Left renal pelvis (tissue), 4 donors: Measurements from ENCODE around the gene HSPD1. TPM values are rescaled to one million over a fixed set of nuclear protein-coding genes. Genes with fewer than 3 reads are reported as not detected.

ENCODE experiments used
- DNase-seq, 4 donors: peaks; one replicate each; pipeline ENCODE4 v3.0.0-alpha.2; 2013; ENCODE audit warnings: low read depth in 4 of 4, low spot score in 3 of 4
- polyA plus RNA-seq, 4 donors: library from polyadenylated mRNA; unstranded; fragments of 120-200 nt; gene quantifications; one replicate each; pipeline ENCODE4 v1.2.1, GENCODE V29; 2013; ENCODE audit not compliant: insufficient read length in 4 of 4

Gene HSPD1
- 100 to 1,000 TPM; 296 to 683 (median 597) TPM for polyA plus RNA-seq

DNA sequence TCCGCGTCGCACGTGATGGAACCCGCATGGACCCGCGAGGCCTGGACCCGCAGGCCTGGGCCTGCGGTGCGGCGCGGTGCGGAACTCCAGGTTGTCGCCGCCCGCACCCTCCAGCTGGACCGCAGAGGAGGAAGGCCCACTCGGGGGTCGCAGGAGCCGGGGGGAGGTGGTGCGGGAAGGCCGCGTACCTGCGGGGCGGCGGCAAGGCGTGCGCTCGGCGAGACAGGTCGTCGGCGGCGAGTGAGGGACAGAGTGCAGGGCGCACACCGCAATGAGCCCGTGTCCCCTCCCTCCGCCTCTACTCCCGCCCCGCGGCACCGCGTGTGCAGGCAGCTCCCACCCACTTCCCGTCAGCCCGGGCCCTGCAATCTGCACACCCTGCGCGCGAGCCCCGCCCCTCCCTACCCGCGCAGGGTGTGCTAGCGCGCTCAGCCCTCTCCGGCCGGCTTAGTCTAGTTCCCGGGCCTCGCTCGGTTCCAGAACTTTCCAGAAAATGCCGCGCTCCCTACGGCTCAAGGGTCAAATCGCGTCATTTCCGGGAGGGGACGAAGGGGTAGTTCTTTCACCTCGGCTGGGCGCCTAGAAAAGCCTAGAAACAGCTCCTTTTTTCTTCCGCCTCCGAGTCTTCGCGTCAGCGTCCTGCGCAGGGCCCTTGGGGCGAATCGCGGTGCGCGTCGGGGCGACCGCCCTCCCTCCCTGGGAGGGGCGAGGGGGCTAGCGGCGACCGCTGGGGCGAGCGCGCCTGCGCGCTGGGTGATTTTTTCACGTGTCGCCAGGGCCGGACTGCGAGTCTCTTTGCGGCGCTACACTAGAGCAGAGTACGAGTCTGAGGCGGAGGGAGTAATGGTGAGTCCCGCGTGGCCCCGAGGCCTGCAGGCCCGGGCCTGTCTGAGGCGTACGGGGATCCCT lies at the start of gene HSPD1, which contains the start of gene HSPE1:
Gene HSPD1 (minus strand): TSS at position 247 of the 909 bp plus-strand sequence. CDS start 992 bp downstream, outside the sequence.
Gene HSPE1 (plus strand): TSS at position 786 of the 909 bp plus-strand sequence. CDS start 58 bp downstream, at position 844.
- DNase-seq = peak; percentile 99 to 100 (median 100)

DNA sequence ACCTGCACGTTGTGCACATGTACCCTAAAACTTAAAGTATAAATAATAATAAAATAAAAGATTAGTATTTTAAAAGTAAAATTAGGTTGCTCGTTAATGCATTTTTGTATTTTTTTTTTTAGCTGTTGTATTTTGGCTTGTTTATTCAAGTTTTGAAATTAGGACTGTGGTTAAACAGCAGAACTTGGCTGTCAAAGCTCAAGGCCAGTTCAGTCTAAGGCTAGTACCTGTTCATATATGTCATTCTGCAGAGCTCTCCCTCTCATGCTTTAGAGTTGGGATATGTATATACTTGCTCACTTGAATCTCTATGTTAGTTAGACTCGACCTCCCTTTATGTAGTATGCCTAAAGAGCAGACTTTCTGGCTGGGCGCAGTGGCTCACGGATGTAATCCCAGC lies 48.9 kb upstream of the HSPD1 start:
- no peak for DNase-seq

DNA sequence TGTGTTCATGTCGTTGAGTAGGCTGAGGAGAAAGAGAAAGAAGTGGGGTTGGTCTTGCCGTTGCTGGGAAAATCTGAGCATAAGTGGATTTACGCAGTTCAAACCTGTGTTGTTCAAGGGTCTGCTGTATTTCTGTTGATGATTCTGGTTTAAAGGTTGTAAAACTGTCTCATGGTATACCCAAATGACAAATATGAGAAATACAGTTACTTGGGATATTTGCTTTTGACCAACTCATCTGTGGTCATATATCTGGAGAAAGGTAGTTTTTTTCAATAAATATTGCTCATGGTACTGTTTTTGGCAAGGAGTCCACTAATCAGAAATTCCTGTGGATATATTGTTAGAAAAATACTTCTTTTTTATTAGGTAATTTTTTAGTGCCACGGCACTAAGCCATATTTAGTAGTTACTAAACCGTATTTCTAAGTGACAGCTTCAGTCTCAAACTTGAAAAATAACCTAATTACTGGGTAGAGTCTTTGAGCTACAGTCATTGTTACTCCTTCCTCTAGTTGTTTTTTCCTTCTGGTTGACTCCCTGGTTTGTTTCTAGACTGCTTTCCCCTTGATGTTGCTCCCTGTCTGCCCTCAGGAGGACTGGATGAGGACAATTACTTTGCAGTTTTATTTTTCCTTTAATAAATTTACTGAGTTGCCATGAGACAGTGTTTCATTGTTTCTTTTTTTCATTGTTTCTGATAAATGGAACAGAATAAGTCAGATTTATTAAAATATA lies 47.7 kb upstream of the HSPD1 start:
- DNase-seq = no peak

DNA sequence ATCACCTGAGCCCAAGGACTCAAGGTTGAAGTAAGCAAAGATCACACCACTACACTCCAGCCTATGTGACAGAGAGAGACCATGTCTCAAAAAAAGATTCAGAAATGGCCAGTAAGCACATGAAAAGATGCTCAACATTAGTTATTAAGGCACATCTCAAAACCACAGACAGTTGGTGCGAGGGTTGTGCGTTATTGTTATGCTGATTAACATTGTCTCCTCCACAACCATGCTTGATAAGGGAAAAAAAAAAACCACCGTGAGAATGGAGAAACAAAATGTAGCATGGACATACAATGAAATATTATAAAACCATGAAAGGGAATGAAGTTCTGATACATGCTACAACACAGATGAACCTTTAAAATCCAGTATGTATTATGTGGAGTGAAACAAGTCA lies 43.6 kb upstream of the HSPD1 start:
- DNase-seq = no peak

DNA sequence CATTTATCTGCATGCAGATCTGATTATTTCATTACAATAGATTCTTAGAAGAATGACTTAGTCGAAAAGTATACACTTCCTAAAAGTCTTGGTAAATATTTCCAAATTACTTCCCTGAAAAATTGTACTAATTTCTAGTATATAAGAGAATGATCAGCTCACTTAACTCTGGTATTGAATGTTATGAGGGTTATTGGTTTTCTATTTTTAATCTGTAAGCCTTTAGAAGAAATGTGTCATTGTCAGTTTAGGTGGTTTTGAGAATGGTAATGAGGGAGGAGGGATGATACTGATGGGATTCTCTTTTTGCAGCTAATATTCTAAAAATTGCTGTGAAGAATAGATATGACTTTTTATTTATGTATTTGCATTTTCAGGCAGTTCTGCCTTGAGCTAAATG lies 40.1 kb upstream of the HSPD1 start:
- no peak for DNase-seq

DNA sequence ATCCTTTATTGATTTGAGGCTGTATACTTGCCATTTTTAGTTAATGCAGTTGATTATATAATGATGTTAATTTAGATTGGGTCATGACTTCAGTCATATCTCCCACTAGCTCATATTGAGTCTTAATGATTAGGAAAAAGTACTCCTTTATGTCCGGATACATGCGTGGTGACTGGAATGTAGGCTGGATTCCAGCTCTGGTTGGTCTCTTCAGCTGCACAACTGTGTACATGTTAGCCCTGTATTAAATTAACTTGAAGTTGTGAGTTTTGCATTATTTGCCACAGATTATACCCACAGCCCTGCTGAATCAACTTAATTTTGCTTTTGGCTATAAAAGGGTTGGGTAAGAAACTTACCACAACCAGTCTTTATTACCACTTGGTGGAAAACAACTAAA lies 38.8 kb upstream of the HSPD1 start:
- no peak for DNase-seq

DNA sequence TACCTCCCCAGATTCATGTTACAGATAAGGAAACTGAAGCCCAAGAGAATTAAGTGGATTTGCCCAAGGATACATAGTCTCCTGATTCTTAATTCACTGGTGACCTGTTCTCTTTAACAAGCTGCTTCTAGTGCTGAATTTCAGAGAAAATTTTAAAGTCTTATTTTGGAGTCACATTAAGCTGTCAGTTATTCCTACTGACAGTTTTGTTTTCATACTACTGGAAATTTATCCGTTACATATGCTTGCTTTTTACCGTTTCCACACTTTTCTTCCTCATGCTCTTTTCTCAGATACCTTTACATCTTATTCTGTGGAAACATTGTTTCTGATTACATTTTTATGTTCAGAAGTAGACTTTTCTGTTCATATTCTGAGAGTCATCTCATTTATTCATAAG lies 17.5 kb upstream of the HSPD1 start:
- DNase-seq = no peak

DNA sequence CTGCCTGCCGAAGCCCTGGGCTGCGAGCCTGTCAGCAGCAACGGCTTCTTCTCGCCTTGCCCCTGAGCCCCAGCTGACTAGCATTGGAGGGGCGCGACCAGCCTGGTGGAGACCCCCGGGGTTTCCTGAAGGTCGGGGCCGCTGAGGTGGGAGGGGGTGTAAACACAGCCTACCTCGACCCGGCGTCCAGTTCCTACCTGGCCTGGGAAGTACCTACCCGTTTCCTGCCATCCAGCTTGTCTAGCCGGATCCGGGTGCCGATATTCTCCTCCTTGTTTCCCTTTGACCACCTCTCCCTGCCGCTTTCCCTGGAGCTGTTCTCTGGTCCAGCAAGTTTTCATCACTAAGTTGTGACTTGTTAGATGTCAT lies 16.7 kb upstream of the HSPD1 start:
- DNase-seq = no peak

DNA sequence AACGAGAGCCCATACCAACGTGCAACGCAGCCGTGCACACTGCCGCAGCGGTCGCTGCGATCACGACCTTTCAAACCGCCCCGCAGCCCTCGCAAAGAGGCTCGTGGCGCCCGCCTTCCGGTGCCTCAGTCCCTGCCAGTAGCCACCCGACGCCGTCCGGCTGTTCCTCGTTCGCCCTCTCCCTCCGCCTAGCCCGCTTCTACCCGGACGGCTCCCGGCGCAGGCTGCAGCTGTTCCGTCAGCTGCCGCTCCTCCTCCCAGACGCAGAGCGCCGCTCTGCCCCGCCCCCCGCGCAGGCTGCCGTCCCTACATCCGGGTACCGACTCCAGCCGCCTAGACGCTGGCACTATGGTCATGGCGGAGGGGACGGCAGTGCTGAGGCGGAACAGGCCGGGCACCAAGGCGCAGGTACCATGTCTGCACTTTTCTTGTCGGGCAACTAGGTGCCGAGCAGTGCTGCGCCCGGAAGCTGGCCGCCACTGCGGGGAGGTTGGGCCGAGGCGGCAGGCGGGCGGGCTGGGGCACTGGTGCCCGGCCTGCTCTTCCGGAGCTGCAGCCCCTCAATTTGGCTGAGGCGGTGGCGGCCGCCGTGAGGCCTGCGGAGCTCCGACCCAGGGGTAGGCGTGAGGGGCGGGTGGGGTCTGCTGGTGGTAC lies 16.2 kb upstream of the HSPD1 start, which contains the start of gene MOB4:
Gene MOB4 (plus strand): TSS at position 328 of the 654 bp plus-strand sequence. CDS start 21 bp downstream, at position 349.
- peak; percentile 89 to 92 (median 91) for DNase-seq

DNA sequence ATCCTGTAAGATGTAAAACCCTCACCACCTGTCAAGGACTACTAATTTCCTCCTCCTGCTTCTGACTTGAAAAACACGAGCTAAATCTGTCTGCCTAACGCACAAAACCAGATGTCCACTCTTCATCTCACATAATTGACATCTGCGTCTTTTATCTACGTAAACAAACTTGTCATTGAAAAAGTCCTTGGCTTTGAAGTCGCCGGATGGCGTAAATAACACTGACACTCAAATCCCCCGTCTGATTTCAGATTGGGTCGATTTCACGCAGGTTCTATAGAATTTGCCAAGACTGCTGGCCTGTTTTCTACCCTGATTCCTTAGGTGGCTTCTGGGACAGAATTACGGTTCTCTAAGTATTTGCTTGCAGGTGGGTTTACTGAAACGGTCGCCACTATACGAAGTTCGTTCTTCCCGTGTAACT lies 15.7 kb upstream of the HSPD1 start:
- peak in 1 of 4 donors; percentile 14 for DNase-seq

DNA sequence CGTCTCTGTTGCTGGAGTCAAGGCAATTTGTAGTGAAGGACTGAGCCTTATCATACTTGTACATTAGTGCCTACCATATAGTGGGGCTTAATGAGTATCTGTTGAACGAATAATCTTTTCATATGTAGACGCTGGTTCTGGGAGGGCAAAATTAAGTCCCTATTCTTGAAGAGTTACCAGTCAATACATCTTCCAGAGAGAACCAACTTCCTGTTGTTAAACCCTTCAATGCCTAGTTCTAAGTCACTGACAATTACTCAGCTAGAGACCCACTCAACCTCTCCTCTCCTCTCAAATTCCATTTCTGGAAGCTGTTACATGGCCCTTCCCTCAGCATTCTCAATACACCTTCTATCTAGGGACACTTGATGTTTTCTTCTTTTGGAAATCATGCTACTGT lies 15.1 kb upstream of the HSPD1 start:
- DNase-seq = no peak

DNA sequence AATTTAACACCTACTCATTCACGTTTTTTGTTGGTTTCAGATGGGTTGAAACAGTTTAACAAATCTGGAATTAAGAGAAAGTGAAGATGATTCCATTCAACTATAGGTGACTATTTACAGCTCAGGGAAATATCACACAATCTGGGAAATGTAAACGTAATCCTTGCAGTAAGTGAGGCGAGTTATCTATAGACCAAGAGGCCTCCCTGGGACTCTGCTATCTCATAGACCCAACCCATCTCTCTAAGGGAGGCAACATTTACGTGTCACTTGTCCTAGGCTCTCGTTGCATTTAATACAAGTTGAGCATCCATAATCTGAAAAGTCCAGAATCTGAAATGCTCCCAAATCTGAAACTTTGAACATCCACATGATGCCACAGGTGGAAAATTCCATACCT lies 14.3 kb upstream of the HSPD1 start:
- DNase-seq = no peak

DNA sequence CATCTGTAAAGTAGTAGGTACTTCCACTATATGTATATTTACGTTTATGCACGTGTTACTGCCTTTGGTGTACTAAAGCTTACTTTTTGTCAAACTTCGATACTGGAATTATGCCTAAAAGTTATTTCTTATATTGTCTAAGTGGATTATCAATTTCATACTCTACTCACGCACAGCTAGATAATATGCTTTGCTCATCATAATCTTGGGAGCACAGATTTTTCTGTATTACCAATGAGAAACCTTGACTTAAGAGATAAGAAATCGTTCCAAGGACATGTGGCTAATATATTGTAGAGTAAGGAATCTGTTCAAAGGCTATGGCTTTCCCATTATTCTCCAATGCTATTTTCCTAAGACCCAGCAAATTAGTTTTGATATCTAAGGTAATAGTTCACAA lies 7.0 kb upstream of the HSPD1 start:
- no peak for DNase-seq

DNA sequence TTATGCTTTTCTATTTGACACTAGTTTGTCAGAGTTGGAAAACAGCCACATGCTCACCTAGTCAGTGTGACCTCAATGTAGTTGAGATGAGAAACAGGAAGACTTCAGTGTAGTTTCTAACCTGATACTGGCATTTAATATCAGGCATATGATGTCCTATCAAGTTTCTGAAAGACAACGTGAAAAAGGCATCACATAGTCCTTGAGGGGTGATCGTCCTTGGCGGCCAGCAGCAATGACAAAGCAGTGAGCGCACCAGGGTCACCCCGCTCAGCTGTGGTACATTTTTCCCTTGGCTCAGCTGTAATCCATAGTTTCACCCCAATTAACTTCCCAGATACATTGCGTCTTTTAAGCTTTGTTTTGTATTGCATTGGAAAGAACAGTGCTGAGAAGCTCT lies 4.9 kb upstream of the HSPD1 start:
- no peak for DNase-seq

DNA sequence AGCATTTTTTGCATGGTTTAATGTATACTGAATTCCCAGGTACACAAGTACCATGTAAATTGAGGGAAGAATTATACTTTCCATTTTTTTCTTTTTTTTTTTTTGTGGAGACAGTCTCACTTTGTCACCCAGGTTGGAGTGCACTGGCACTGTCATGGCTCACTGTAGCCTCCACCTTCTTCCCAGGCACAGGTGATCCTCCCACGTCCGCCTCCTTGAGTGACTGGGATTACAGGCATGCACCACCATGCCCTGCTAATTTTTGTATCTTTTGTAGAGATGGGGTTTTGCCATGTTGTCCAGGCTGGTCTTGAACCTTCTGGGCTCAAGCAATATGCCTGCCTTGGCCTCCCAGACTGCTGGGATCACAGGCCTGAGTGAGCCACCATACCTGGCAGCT lies 4.4 kb upstream of the HSPD1 start:
- no peak for DNase-seq

DNA sequence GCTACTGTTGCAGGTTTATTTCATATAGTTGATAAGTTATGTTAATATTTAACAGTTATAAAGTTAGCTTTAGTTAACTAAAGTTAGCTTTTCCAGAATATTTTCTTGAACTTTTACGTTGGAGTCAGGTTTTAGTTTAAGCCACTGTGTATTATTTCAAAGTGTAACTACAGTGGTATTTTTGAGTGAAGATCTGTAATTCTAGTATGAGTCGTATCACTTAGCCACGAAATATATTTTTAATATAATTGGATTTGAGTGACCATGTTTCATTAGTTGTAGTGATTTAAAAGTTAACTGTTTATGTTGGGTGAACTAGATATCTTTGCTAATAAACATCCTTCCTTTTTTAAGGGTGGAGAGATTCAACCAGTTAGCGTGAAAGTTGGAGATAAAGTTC lies 3.0 kb upstream of the HSPD1 start:
- no peak for DNase-seq

DNA sequence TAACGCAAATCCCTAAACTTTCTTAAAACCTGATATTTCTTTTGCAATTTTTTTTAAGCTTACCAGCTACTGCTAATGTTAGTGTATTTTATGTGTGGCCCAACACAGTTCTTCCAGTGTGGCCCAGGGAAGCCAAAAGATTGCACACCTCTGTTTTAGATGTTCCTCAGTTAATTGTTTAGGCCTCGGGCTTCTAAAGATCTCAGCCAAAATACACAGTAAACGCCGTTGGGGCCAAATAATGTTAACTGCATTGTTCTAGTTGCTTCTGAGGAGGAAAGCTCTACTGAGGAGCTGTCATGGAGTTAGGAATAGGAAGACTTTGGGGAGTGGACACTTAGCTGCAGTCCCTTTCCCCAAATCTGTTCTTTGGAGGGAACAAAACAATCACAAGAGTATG lies 2.6 kb upstream of the HSPD1 start:
- DNase-seq = no peak

DNA sequence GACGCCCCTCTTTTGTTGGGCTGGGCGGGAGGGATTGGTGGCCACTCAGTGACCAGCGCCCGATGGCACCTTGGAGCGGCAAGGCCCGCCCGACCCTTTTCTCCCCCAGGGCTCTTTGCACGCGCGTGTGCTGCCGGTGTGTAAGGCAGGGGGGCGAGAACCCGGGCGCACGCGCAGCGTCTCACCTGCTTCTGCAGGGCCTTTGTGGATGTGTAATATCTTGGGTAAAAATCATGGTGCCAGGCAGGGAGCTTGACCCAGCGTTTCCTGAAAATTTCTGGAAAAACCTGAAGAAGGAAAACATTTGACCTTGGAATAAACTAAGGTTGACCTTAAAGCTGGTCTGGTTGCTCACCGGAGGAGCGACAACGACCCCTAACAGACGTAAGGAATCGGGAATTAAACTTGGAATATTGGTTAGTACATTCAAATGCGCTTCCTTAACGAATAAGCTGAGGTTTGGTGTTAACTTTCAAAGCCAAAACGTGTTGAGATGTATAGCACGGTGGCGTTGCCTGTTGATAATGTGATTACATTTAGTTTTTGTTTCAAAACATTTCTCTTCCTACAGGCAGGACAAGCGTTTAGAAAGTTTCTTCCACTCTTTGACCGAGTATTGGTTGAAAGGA lies 977 bp upstream of the HSPD1 start:
- DNase-seq = peak in 2 of 4 donors; percentile 14 to 19

DNA sequence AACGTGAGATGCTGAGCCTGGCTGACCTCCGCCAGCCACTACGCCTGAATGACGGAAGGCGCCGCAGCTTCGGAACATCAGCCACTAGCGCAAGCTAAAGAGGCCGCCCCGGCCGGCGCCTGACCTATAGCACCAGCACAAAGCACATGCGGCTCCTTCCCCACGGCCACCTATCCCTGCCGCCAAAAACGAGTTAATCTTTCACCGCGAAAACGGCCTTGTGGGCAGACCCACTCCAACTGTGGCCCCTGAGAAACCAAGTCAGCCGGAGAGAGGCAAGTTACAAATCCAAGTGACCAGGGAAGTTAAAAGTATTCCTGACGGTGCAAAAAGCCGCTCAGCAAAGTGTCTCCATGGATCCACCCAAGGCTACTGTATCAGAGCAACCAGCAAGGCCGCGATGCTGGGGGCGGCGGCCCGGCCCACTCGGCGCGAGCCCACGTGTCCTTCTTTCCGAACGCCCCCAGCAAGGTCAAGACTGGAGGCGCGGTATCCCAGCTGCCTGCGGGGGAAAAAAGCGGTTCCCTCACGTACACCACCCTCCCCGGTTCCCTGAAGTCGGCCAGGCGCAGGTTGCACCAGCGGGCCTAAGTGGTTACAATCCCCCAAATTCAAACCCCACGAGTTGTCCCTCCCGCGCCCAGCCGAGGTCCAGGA lies 575 bp downstream of the HSPD1 start:
- peak in 3 of 4 donors; percentile 46 to 62 (median 49) for DNase-seq
